Muscle of leg (tissue), 11 donors: ENCODE measurements around the gene ANXA10. TPM values are rescaled to one million over a fixed set of nuclear protein-coding genes. Genes with fewer than 3 reads are reported as not detected.

Experiments used
- DNase-seq: peaks from one replicate; pipeline ENCODE4 v3.0.0; 2013
- H3K27ac ChIP-seq: one replicate; pipeline ENCODE4 v1.5.1; 2013; ENCODE audit warnings: mild to moderate bottlenecking, low read length, control low read depth
- H3K27me3 ChIP-seq: one replicate; pipeline ENCODE4 v1.6.1; 2013; ENCODE audit warnings: low read length; ENCODE audit not compliant: control insufficient read depth, insufficient read depth
- H3K36me3 ChIP-seq: one replicate; pipeline ENCODE4 v1.6.1; 2013; ENCODE audit warnings: low read length; ENCODE audit not compliant: control insufficient read depth, insufficient read depth
- H3K4me1 ChIP-seq: one replicate; pipeline ENCODE4 v1.6.1; 2013; ENCODE audit warnings: low read length; ENCODE audit not compliant: control insufficient read depth, insufficient read depth
- H3K4me3 ChIP-seq: one replicate; pipeline ENCODE4 v1.5.1; 2013; ENCODE audit warnings: low read length, control low read depth
- H3K9me3 ChIP-seq: replicated peaks from 2 replicates; pipeline ENCODE4 v1.6.1; 2013; ENCODE audit warnings: low read depth, low read length; ENCODE audit not compliant: control insufficient read depth
- WGBS: methylation state at CpG from one replicate; pipeline ENCODE4 v1.1.5; 2013; ENCODE audit warnings: missing lambda C conversion rate; ENCODE audit not compliant: insufficient coverage; 5-methylcytosine and 5-hydroxymethylcytosine counted together
- polyA plus RNA-seq, 8 donors: library from polyadenylated mRNA; unstranded; fragments of 120-200 nt; gene quantifications; one replicate each; pipeline versions ENCODE4 v1.2.1 to v1.2.3, GENCODE V29; 2013; ENCODE audit warnings: inconsistent platforms in 1 of 8, low replicate concordance in 1 of 8; ENCODE audit not compliant: insufficient read length in 8 of 8, insufficient read depth in 1 of 8
- total RNA-seq: library from RNA; stranded (reverse); fragments of 120-200 nt; gene quantifications from one replicate; pipeline ENCODE4 v1.2.4, GENCODE V29; 2013

ANXA10 gene
- total and polyA plus RNA-seq, 9 donors: 0.17 to 0.60 TPM; not detected in 7

DNA sequence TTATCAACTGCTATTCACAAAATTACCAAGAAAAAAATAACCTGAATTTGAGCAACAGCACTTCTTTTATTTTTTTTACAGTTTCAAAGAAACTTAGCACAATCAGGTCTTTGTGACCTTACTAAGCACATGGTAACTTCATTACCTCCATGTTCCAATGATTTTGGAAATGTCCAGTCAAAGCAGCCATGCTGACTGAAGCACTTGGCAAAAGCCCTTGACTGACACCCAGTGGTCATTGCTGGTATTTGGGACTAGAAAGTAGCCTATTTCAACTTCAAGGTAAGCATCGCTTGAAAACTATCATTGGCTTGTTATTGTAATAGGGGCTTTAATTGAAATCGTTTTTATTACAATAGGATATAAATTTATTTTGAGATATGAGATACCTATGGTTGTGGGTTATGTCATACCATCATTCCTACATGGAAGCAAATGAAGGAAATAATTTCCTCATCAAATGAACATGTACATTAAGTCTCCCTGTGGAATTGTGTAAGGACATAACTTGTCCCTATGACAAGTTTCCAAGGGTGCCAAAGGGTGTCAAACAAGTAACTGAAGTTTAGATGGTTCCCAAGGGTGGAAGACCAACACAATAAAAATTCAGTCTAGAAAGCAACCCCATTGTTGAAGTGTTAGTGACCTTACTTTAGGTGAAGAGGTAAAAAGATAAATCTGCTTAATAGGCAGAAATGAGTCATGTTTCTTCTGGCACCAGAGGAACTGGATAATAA is 15.2 kb upstream of the ANXA10 start:
- peak; percentile 74 for DNase-seq
- H3K4me3 ChIP-seq: no peak overlapping the region
- no peaks in the 10 kb centered on the region for H3K27me3 ChIP-seq
- no peaks in the 10 kb centered on the region for H3K9me3 ChIP-seq
- no peak overlapping the region for H3K27ac ChIP-seq
- H3K4me1 ChIP-seq: no peaks in the 10 kb centered on the region
- no CpG with 5 or more reads among the region's 2 CpGs for WGBS
- H3K36me3 ChIP-seq: no peaks in the 10 kb centered on the region

DNA sequence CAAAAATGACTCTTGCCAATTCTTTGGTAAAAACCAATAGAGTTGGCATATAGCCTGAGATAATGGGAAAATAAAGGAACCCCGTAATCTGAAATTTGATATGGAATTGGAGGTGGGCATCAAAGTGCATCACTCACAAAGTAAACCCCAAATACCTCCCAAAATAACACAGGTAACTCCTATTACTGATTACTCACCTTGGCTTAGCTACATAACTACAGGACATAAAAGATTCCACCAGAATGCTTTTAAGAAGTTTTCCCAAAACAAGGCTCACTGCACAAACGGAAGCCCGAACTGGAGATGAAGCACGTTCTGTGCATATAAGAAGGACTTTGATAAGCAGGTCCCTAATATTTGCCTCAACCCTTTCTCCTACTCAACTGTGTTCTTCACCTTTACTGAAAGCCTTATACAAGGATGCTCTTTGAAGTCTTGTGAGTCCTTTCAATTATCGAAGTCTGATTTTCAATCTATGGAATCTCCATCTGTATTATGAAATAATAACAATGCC is 14.6 kb upstream of the ANXA10 start:
- no peak for DNase-seq
- no peaks in the 10 kb centered on the region for H3K4me1 ChIP-seq
- H3K4me3 ChIP-seq: no peak overlapping the region
- H3K27me3 ChIP-seq: no peaks in the 10 kb centered on the region
- no peaks in the 10 kb centered on the region for H3K36me3 ChIP-seq
- H3K27ac ChIP-seq: no peak overlapping the region
- no CpG with 5 or more reads among the region's 5 CpGs for WGBS
- H3K9me3 ChIP-seq: no peaks in the 10 kb centered on the region

DNA sequence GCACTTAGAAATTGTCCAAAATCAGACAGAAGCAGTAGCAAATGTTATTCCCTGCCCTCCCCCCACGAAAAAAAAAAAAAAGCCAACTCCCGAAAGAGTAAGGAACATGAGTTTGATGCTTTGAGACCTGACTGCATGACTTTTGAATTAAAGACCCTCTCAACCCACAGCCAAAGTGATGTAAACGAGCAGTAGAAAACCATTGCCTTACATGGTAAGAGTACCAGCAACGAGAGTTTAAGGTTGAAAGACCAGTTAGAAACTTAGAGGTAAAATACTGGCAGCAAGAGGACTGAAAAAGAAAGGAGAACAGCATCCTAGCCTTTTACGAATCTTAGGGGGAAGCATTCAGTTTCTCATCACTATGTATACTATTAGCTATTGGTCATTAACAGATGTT is 10.0 kb upstream of the ANXA10 start:
- no CpG with 5 or more reads among the region's 5 CpGs for WGBS
- H3K4me1 ChIP-seq: no peaks in the 10 kb centered on the region
- H3K4me3 ChIP-seq: no peak overlapping the region
- H3K36me3 ChIP-seq: no peaks in the 10 kb centered on the region
- H3K27me3 ChIP-seq: no peaks in the 10 kb centered on the region
- H3K9me3 ChIP-seq: peaks cover 1% of the 10 kb centered on the region
- DNase-seq: no peak
- H3K27ac ChIP-seq: no peak overlapping the region

DNA sequence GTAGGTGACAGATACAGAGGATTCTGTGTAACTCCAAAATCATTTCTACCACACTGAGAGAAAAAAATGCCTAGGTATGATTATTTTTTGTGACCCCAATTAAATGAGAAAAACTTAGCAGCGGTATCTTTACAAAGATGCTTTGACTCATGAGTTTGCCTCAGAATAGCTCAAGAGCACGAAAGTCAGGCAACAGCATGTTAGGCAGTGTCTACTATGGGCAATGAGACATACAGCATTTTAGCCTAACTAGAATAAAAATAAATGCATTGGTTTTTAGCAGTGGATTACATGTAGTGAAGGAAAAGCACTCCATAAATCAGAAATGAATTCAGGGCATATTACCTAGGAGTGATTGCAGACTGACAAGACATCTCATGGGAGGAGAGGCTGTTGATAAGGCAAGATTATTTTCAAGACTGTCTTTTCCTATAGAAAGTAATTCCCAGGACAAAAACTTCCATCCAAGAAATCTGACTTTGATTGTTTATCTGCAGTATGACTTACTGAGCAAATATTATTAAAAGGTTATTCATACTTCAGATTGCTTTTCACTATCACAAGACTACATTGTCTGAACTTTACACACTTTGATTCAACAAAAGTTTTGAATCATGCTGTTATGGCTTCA is 3.6 kb downstream of the ANXA10 start:
- Histone ChIP-seq H3K4me1 (no peaks in the 10 kb centered on the region), H3K4me3 (no peak overlapping the region), H3K9me3 (no peaks in the 10 kb centered on the region), H3K27me3 (no peaks in the 10 kb centered on the region), H3K36me3 (no peaks in the 10 kb centered on the region), H3K27ac (no peak overlapping the region)
- no peak for DNase-seq
- WGBS: no CpG with 5 or more reads among the region's 2 CpGs

DNA sequence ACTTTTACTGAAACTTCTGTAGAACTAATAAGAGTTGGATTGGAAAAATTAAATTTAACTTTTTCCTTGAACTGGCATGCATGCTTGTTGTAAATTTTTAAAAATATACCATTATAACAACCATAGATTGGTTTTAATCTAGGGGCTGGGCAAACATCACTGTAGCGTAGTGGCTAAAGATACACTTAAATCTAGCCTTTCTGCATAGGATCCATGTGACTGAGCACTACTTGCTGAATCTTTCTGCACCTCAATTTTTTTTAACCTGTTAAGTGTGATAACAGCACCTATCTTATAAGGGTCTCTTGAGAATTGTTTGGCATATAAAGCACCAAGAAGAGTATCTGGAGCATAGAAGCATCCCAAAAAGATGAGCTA is 4.1 kb downstream of the ANXA10 start:
- Histone ChIP-seq H3K4me1 (no peaks in the 10 kb centered on the region), H3K36me3 (no peaks in the 10 kb centered on the region), H3K4me3 (no peak overlapping the region), H3K9me3 (no peaks in the 10 kb centered on the region), H3K27me3 (no peaks in the 10 kb centered on the region), H3K27ac (no peak overlapping the region)
- WGBS: no CpG with 5 or more reads among the region's 1 CpG
- DNase-seq: no peak

DNA sequence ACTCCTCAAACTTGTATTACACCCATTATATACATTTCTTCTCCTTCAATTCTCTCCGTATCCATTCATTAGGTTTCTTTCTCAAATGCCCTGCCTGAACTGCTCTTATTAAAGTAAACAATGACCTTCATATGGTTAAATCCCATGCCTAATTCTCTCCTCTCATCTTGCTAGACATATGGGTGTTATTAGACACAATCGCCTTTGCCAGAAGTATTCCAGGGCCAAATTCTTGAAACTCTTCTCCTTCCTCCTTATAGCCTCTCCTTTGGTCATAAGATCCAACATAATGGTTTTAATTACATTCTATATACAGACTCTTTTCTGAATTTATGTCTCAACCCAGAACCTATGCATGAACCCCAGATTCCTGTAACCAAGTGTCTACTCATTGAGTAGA is 4.8 kb downstream of the ANXA10 start:
- Histone ChIP-seq H3K27ac (no peak overlapping the region), H3K4me1 (no peaks in the 10 kb centered on the region), H3K27me3 (no peaks in the 10 kb centered on the region), H3K9me3 (no peaks in the 10 kb centered on the region), H3K36me3 (no peaks in the 10 kb centered on the region), H3K4me3 (no peak overlapping the region)
- WGBS: 57% methylated on average over 1 of the region's 2 CpGs
- DNase-seq: no peak

DNA sequence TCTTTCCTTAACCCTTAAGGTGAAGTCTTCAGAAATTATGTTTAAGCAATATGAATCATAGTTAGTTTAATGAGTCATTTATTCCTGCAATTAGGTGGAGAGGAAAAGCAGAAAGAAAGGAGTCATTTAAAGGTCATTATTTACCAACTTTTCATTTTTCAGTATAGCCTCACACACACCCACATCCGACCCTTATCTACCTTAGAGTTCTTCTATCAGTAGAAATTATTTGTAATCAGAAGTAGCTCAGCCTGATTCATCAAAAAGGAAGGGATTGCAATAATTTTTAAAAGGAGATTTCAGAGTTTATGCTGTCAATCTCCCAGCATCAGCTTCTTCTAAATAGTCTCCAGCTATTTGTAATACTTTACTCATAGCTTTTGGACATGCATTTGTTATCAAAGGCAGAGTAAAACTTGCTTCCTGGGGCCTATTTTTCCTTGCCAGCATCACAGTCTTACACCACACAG is 5.9 kb downstream of the ANXA10 start:
- WGBS: no CpG with 5 or more reads among the region's 1 CpG
- Histone ChIP-seq H3K9me3 (no peaks in the 10 kb centered on the region), H3K27ac (no peak overlapping the region), H3K27me3 (no peaks in the 10 kb centered on the region), H3K4me1 (no peaks in the 10 kb centered on the region), H3K4me3 (no peak overlapping the region), H3K36me3 (no peaks in the 10 kb centered on the region)
- no peak for DNase-seq

DNA sequence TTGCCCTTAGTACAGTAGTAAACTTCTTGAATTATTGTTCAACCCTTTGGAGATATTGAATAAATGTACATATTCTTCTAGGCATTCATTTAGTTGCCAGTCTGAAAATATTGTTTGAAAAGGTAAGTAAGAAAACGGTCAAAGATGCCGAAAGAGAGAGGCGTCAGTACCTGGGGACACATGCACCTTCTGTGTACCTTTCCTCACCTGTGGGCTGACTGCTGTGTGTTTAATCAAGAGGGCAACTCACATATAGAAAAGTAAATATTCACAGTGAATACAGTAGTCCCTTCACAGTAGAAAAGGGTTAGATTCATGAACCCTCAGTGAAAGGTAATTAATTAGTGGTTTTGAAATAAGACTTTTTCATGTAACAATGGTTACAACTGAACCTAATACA is 6.9 kb downstream of the ANXA10 start:
- no CpG with 5 or more reads among the region's 3 CpGs for WGBS
- H3K36me3 ChIP-seq: no peaks in the 10 kb centered on the region
- no peaks in the 10 kb centered on the region for H3K4me1 ChIP-seq
- H3K27me3 ChIP-seq: no peaks in the 10 kb centered on the region
- H3K27ac ChIP-seq: no peak overlapping the region
- H3K9me3 ChIP-seq: no peaks in the 10 kb centered on the region
- no peak for DNase-seq
- H3K4me3 ChIP-seq: no peak overlapping the region

DNA sequence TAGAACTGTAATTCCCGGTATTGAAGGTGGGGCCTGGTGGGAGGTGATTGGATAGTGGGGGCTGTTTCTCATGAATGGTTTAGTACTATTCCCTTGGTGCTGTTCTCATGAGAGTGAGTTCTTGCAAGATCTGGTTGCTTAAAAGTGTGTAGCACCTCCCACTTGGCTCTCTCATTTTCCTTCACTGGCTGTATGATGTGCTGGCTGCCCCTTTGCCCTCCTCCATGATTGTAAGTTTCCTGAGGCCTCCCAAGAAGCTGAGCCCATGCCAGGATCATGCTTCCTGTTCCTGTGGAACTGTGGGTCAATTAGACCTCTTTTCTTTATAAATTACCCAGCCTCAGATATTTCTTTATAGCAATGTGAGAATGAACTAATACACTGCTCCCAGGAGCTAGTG is 8.7 kb downstream of the ANXA10 start:
- Histone ChIP-seq H3K4me1 (no peaks in the 10 kb centered on the region), H3K27me3 (no peaks in the 10 kb centered on the region), H3K27ac (no peak overlapping the region), H3K4me3 (no peak overlapping the region), H3K9me3 (no peaks in the 10 kb centered on the region), H3K36me3 (no peaks in the 10 kb centered on the region)
- no CpG with 5 or more reads among the region's 1 CpG for WGBS
- DNase-seq: no peak

DNA sequence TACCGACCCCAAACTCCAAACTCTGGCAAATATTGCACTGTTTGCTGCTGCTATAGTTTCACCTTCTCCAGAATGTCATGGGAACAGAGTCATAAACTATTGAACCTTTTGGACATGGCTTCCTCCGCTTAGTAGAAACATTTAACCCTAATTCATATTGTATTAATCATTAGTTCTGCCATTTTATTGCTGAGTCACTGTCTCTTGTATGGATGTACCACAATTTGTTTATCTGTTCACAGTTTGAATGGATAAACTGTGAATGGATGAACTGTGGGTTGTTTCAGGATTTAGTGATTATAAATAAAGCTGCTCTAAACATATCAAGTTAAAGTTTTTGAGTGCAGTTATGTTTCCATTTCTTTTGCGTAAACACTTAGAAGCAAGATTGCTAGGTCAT is 10.1 kb downstream of the ANXA10 start:
- H3K9me3 ChIP-seq: no peaks in the 10 kb centered on the region
- no peak for DNase-seq
- WGBS: 100% methylated on average over 1 of the region's 3 CpGs
- H3K4me3 ChIP-seq: no peak overlapping the region
- H3K36me3 ChIP-seq: no peaks in the 10 kb centered on the region
- H3K27me3 ChIP-seq: no peaks in the 10 kb centered on the region
- H3K27ac ChIP-seq: no peak overlapping the region
- no peaks in the 10 kb centered on the region for H3K4me1 ChIP-seq
